ENCODE results near the gene SIAH2. TPM values are rescaled to one million over a fixed set of nuclear protein-coding genes. Genes with fewer than 3 reads are reported as not detected.

Gene SIAH2
- total and polyA plus RNA-seq, 12 donors: 22.1 to 216 (median 107) TPM

DNA sequence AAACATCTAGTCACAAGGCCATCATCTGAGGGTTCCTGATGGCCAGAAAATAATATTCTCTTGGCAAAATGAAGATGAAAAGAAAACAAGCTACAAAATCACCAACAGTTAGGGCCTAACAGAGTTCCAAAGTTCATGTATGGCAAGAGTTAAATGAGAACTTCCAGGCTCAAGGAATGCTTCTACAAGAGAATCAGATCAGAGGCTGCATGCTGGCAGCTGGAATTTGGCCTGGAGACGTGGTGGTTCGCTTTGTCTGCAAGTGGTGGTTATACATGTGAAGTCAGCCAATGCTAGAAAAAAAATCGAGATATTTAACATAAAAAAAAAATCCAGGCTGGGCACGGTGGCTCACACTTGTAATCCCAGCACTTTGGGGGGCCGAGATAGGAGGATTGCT lies 5.6 kb downstream of the SIAH2 start:
- Histone ChIP-seq H3K4me3 (no peak overlapping the region), H3K27me3 (no peaks in the 10 kb centered on the region), H3K27ac (peak overlapping the region in 3 of 5 donors; percentile 55 to 99 (median 98)), H3K9me3 (replicated peaks in 1 of 3) (no peaks in the 10 kb centered on the region), H3K36me3 (replicated peaks in 1 of 2) (peaks cover 0 to 8% of the 10 kb centered on the region in 2 donors), H3K4me1 (replicated peaks in 1 of 2) (peaks cover 56 to 83% of the 10 kb centered on the region in 2 donors)
- 46 to 59% (median 50%) methylated on average over 5 of the region's 5 CpGs for WGBS, 4 donors
- intact Hi-C loops (cut with DNase I): no loop called here
- TF ChIP-seq CTCF (IDR thresholded peaks at IDR 0.05) (no peak), POLR2A (IDR thresholded peaks at IDR 0.05) (no peak)
- peak in 1 of 7 donors; percentile 31 for DNase-seq

GRCh38 chr3:150756491-150757059 lies 6.4 kb downstream of the SIAH2 start:
- H3K36me3 ChIP-seq (replicated peaks in 1 of 2): peaks cover 0 to 8% of the 10 kb centered on the region in 2 donors
- intact Hi-C loops (cut with DNase I): no loop called here
- no peaks in the 10 kb centered on the region for H3K9me3 ChIP-seq (replicated peaks in 1 of 3)
- no peaks in the 10 kb centered on the region for H3K27me3 ChIP-seq
- peak overlapping the region in 1 of 4 donors; percentile 1 for H3K4me3 ChIP-seq
- peaks cover 64 to 91% of the 10 kb centered on the region in 2 donors for H3K4me1 ChIP-seq (replicated peaks in 1 of 2)
- peak overlapping the region in 4 of 5 donors; percentile 55 to 99 (median 92) for H3K27ac ChIP-seq
- DNase-seq: peak in 1 of 7 donors; percentile 20
- TF ChIP-seq CTCF (IDR thresholded peaks at IDR 0.05): no peak
- TF ChIP-seq POLR2A (IDR thresholded peaks at IDR 0.05): no peak
- WGBS, 4 donors: 40 to 62% (median 56%) methylated on average over 4 of the region's 4 CpGs

DNA sequence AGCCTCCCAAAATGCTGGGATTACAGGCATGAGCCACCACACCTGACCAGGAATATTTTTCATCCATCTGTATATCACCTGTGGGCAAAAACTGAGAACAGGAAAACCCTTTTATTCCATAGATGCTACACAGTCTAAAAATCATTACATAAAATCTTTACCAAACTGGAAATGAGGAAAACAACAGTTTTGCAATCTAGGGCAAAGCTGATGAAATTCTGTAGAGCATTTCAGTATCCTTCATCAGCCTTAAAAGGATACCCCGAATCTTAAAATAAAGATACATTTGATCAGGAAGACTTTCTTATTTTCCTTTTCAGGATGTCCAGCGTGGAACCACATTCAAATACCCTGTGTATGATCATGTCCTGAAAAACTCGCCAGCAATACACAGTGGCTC lies 7.1 kb downstream of the SIAH2 start:
- TF ChIP-seq CTCF (IDR thresholded peaks at IDR 0.05): no peak
- TF ChIP-seq POLR2A (IDR thresholded peaks at IDR 0.05): no peak
- WGBS, 4 donors: 59 to 69% (median 62%) methylated on average over 3 of the region's 3 CpGs
- peak overlapping the region; percentile 41 to 99 (median 85) for H3K27ac ChIP-seq
- no peaks in the 10 kb centered on the region for H3K27me3 ChIP-seq
- peaks cover 0 to 8% of the 10 kb centered on the region in 2 donors for H3K36me3 ChIP-seq (replicated peaks in 1 of 2)
- peaks cover 67 to 98% of the 10 kb centered on the region in 2 donors for H3K4me1 ChIP-seq (replicated peaks in 1 of 2)
- intact Hi-C loops (cut with DNase I): no loop called here
- H3K9me3 ChIP-seq (replicated peaks in 1 of 3): no peaks in the 10 kb centered on the region
- DNase-seq: peak in 1 of 7 donors; percentile 24
- H3K4me3 ChIP-seq: peak overlapping the region in 1 of 4 donors; percentile 1

DNA sequence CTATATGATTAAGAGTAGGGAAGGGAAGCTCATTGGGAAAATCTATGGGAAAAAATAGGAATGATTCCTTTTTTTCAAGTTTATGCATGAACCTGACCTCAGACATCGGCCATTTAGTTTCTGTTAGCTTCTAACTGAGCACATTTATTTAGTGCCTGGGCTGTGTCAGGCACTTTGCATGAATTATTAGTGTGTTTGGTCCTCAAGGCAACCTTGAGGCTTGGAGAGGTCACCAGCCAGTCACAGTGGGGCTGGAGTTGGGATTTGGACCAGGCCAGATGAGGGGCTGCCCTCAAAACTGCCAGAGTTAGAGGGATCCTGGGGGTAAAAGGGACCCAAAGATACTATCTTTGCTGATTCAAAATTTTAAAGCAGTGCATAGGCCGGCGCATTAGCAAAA lies 8.1 kb downstream of the SIAH2 start:
- peak in 3 of 7 donors; percentile 39 to 66 (median 55) for DNase-seq
- intact Hi-C loops (cut with DNase I): no loop called here
- peak overlapping the region in 4 of 5 donors; percentile 39 to 99 (median 70) for H3K27ac ChIP-seq
- TF ChIP-seq POLR2A (IDR thresholded peaks at IDR 0.05) (peak in 1 of 2 donors; percentile 29), CTCF (IDR thresholded peaks at IDR 0.05) (no peak)
- 60 to 70% (median 65%) methylated on average over 3 of the region's 3 CpGs for WGBS, 4 donors
- no peaks in the 10 kb centered on the region for H3K27me3 ChIP-seq
- H3K4me3 ChIP-seq: no peak overlapping the region
- H3K4me1 ChIP-seq (replicated peaks in 1 of 2): peaks cover 62 to 98% of the 10 kb centered on the region in 2 donors
- peaks cover 0 to 8% of the 10 kb centered on the region in 2 donors for H3K36me3 ChIP-seq (replicated peaks in 1 of 2)
- H3K9me3 ChIP-seq (replicated peaks in 1 of 3): no peaks in the 10 kb centered on the region

Measured in adrenal gland (tissue), 12 donors.